ENCODE data around the gene FKBP11.
"Not testable (repeated sequence)": the region's sequence is repeated elsewhere in the genome, so short reads cannot be mapped to it uniquely, and the experiment has no call there.

Gene FKBP11

DNA sequence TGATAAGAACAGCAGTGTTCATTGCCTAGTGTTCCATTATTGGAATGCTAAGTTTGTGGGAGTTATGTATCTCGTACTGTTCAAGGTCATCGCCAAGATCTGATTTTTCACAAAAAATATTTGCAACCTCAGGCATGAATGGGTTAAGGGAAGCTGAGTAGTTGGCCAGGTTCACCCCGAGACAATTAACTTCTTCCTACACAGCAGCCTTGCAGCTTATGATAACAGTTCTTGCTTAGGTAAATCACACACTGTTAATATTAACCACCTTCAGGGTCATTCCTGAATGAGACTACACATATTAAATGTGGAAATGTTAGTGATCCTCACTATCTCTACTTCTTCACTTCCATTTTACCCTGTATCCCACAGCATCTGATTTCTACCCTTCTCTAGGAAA lies 18.0 kb downstream of the FKBP11 start:
- no peak for DNase-seq (ENCODE audit: low spot score)

DNA sequence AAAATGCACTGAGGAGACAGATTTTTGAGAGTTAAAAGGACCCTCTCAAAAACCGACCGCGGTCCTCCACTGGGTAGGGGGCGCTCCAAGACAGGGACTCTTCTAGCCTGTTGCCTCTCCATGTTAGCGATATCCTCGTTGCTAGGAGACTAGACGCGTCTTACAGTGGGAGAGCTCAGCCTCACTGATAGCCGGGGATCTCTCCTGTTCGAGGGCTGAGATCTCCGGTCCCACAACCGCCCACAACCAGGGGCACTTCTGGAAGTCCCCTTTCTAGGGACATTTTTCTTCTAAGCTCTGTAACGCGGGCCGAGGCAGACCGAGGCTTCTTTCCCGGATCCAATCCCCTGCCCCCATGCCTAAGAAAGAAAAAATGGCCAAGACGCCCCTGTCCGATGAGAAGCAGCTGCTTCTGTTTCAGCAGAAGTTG lies 21.3 kb downstream of the FKBP11 start:
- DNase-seq (ENCODE audit: low spot score) = peak; percentile 64

DNA sequence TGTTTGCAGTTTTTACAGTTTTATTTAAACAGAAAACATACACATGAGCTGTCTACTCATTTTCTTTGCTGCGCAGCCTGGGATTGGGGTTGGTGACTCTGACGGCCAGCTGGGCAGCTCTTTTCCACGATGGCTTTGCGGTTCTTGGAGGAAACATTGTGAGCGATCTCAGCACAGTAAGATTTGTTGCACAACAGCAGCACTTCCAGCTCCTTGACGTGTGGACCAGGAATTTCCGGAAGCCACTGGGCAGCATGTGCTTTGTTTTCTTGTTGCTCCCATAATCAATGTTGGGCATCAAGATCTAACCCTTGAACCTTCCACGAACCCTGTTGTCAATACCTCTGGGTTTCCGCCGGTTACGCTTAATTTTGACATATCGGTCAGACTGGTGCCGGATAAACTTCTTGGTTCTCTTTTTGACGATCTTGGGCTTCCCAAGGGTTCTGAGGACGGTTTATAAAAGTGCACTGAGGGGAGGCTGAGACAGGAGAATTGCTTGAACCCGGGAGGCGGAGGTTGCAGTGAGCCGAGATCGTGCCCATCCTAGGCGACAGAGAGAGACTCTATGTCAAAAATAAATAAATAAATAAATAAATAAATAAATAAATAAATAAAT lies 21.8 kb downstream of the FKBP11 start:
- no peak for DNase-seq (ENCODE audit: low spot score)

GRCh38 chr12:48901278-48901677 lies 24.0 kb downstream of the FKBP11 start:
- DNase-seq (ENCODE audit: low spot score) = no peak

- no peak for DNase-seq (ENCODE audit: low spot score)
Observed at GRCh38 chr12:48899651-48900050, 25.6 kb downstream of the FKBP11 start.

DNA sequence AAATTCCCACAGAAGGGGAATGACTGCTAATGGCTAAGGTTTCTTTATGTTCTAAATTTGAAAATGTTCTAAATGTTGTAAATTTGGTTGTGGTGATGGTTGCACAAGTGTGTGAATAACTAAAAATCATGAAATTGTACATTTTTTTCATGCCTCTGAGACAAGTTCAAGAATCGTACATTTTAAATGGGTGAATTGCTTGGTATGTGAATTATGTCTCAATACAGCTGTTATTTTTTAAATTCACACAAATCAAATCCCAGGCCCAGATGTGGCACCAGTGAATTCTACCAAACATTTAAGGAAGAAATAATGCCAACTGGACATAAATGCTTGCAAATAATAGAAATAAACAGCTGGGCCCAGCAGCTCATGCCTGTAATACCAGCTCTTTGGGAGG lies 31.0 kb downstream of the FKBP11 start:
- DNase-seq (ENCODE audit: low spot score) = no peak

DNA sequence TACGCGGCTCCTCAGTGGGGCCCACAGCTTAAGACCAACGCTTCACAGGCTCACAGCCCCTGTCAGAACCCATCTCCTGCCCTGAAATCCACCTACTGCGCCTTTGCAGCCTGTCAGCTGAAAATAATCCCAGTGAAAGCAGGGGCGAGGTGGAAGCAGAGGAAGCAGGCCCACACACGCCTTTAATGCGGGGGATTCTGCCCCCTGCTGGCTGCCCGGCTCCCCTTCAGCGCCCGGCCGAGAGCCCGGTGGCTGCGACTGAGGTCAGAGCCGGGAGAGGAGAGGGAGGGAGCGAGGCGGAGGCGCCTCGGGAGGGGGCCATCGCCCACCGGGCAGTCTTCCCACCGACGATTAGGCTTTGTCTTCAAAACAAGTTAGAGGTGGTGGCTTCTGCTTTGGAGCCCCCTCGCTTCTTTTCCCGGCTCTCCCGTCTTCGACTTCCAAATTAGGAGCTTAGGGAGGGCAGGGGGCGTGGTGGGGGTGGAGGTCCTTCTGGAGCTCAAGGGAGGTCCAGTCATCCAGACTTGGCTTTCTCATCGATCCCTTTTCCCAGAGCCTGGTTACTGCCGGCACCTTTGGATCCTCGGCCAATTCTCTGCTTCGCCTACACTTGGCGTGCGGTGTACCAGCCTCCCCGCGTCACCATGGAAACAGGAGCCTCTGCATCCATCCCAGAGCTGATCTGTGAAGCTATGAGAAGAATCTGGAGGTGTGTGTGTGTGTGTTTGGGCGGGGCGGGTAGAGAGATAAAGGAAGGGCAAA lies 34.5 kb downstream of the FKBP11 start:
- DNase-seq (ENCODE audit: low spot score) = peak; percentile 75

- no peak for DNase-seq (ENCODE audit: low spot score)
Observed at GRCh38 chr12:48889679-48890078, 35.6 kb downstream of the FKBP11 start.

- no peak for DNase-seq (ENCODE audit: low spot score)
Observed at GRCh38 chr12:48883305-48884161, 41.8 kb downstream of the FKBP11 start.

DNA sequence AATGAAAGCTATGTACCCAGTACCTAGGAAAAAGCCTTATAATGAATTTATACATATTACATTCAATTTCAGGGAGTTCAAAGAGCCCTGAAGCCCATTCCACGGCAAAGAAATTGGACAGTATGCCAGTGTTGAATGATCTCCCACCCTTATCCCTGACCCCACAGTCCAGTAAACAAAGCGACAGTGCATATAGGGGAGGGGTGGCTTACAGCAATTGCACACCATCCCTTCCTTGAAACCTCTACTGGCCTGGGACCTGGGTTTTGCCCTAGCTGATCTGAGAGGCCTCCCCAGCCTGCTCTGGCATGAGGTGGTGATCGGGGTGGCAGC lies 42.4 kb downstream of the FKBP11 start:
- DNase-seq (ENCODE audit: low spot score) = no peak

DNA sequence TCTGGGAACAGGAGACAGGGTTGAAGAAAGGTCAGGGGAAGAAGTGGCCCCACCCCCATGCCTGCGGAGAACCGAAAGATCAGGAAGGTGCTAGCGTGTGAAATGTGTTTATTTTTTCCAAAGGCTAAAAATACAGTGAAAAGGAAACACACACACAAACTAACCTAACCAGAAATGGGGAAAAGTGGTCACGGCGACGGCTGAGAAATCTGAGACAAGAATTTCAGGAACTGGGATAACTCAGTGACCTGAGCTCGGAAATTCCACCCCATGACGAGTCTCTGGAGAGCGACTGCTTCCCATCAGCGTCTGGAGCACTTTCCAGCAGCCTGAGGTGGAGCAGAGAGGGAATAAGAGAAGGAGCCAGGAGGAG lies 43.0 kb downstream of the FKBP11 start:
- DNase-seq (ENCODE audit: low spot score) = no peak

DNA sequence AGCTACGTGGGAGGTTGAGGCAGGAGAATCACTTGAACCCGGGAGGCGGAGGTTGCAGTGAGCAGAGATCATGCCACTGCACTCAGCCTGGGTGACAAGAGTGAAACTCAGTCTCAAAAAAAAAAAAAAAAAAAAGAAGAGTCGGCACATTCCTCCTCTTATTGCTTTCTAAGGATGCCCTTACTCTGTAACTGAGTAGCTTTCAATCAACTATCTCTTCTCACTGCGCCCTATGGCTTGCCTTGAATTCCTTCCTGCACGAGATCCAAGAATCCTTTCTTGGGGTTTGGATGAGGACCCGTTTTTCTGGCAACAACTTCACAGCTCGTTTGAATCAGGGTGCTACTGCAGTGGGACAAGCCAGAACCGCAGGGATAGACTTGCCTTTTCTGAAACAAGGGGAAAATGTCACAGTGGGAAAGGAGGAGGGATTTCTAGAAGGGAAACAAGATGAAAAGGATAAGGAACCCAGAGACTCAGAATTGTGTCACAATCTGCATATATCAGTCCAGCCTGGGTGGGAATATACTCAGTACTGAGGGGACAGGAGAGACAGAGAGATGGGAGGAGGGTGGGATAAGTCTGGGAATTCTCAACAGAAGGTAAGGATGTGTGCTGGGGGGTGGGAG lies 43.5 kb downstream of the FKBP11 start:
- DNase-seq (ENCODE audit: low spot score) = no peak

DNA sequence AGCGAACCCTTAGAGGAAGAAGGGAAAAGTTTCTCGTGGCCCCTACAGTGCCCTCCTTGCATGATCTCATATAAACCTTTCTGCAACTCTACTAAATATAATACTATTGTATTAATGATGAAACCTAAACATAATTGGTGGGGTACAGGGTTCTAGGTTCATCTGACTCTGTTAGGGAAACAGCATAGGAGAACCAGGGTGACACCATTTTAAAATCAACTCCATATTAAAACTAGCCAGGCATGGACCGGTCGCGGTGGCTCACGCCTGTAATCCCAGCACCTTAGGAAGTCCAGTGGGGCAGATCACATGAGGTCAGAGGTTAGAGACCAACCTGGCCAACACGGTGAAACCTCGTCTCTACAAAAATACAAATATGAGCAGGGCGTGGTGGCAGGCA lies 44.6 kb downstream of the FKBP11 start:
- DNase-seq (ENCODE audit: low spot score) = no peak

GRCh38 chr12:48878548-48878947 lies 46.7 kb downstream of the FKBP11 start:
- no peak for DNase-seq (ENCODE audit: low spot score)

DNA sequence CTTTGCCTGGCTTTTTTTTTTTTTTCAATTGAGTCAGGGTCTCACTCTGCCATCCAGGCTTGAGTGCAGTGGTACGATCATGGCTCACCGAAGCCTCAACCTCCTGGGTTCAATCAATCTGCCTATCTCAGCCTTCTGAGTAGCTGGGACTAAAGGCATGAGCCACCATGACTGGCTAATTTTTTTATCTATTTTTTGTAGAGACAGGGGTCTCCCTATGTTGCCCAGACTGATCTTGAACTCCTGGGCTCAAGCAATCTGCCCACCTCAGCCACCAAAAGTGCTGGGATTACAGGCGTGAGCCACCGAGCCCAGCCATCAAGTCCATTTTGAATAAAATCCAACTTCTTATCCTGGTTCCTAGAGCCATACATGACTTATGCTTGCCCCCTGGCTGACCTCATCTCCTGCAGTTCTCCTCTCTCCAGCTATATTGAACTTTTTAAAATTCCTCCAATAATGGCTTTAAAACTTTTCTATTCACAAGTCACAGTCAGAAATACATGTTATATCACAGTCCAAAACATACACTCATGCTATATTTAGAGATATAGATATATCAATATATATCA lies 49.3 kb downstream of the FKBP11 start:
- no peak for DNase-seq (ENCODE audit: low spot score)

GRCh38 chr12:48873534-48873933 lies 51.8 kb downstream of the FKBP11 start:
- DNase-seq (ENCODE audit: low spot score) = not testable (repeated sequence)

GRCh38 chr12:48873096-48873495 lies 52.2 kb downstream of the FKBP11 start:
- no peak for DNase-seq (ENCODE audit: low spot score)

All from globus pallidus (tissue), 1 donor.